Activated naive CD4-positive, alpha-beta T cell treated with anti-CD3 and anti-CD28 coated beads, Interleukin-2, amount 50 U/mL, for 72 hours (primary cell): ENCODE measurements around the gene SPATA31A7. TPM values are rescaled to one million over a fixed set of nuclear protein-coding genes. Genes with fewer than 3 reads are reported as not detected.
"Not testable (repeated sequence)": the region's sequence is repeated elsewhere in the genome, so short reads cannot be mapped to it uniquely, and the experiment has no call there.

Experiments
- ATAC-seq, 2 donors: fragments of 150-1000 bp; cut with Tn5 transposase; 2 replicates each; pipeline ENCODE4 v1.10.0; 2021; ENCODE audit warnings: mild to moderate bottlenecking in 2 of 2, moderate library complexity in 2 of 2
- DNase-seq, 2 donors: peaks; one replicate each; pipeline ENCODE4 v3.0.0; 2021 to 2022; ENCODE audit warnings: low spot score in 2 of 2
- H3K27ac Mint-ChIP-seq, 2 donors: one replicate each; pipeline ENCODE4 v1.8.0; 2022; ENCODE audit warnings: mild to moderate bottlenecking in 2 of 2, mixed read lengths in 2 of 2
- H3K36me3 Mint-ChIP-seq, 2 donors: one replicate each; pipeline ENCODE4 v1.8.0; 2022; ENCODE audit warnings: mixed read lengths in 2 of 2
- H3K9me3 Mint-ChIP-seq, 2 donors: one replicate each; pipeline ENCODE4 v1.8.0; 2022; ENCODE audit warnings: mixed read lengths in 2 of 2
- total RNA-seq, 2 donors: library from RNA; stranded (reverse); gene quantifications; one replicate each; pipeline ENCODE4 v1.2.3, GENCODE V29; 2022

The SPATA31A7 gene
- not detected for total RNA-seq

DNA sequence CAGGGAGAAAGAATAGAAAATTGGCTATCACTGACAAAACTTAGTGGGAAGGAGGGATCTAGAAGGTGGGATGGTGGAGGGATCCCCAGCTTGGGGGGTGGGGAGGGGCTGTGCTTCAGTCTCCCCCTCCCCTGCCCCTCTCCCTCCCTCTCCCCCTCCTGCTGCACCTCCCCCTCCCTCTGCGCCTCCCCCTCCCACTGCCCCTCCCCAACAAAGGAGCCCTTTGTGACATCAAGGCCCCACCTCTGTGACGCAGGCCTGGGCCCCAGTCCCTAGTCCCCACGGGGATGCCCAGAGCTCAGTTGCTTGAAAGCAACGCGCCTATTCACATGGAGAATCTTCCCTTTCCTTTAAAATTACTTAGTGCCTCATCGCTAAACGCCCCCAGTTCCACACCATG is at the start of gene SPATA31A7:
Gene SPATA31A7 (plus strand): TSS at position 301 of the 400 bp plus-strand sequence. CDS start 29 bp downstream, at position 330.
- not testable (repeated sequence) for H3K27ac Mint-ChIP-seq, H3K36me3 Mint-ChIP-seq, DNase-seq, H3K9me3 Mint-ChIP-seq, ATAC-seq

DNA sequence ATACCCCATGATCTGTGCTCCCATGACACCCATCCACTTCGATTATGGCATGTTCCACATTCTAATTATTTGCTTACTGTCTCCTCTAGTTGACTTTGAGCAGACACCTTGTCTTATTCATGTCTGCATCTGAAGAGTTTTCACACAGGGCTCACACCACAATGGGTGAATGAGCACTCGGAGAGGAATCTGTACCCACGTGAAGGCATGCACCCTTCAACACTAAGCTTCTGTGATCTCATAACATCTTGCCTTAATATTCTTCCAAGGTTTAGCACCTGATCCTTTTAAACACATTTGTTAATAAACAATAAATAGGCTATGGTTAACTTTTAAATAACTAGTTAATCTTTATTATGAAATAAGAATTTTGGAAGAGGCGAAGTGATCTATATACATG is 36.6 kb downstream of the SPATA31A7 start:
- not testable (repeated sequence) for H3K9me3 Mint-ChIP-seq, ATAC-seq, H3K27ac Mint-ChIP-seq, H3K36me3 Mint-ChIP-seq, DNase-seq
